Naive thymus-derived CD4-positive, alpha-beta T cell (primary cell): ENCODE data around the gene LEFTY1. TPM values are rescaled to one million over a fixed set of nuclear protein-coding genes. Genes with fewer than 3 reads are reported as not detected.

ENCODE experiments used
- ATAC-seq: fragments of 150-1000 bp; cut with Tn5 transposase; 2 replicates; pipeline ENCODE4 v1.10.0; 2021; ENCODE audit warnings: mild to moderate bottlenecking, moderate library complexity
- CTCF ChIA-PET: fragments of 350-600 bp; sonication (Branson Sonifier 250); formaldehyde crosslinking; loops from one replicate; lab custom pipeline; 2021; ENCODE audit warnings: antibody characterized with exemption; lab: Charles Lee
- POLR2A ChIA-PET: fragments of 350-600 bp; sonication (Branson Sonifier 250); formaldehyde crosslinking; loops from one replicate; lab custom pipeline; 2021; ENCODE audit warnings: antibody characterized with exemption, inconsistent platforms; lab: Charles Lee
- DNase-seq, 9 donors: peaks; one replicate each; pipeline versions ENCODE4 v3.0.0 to v3.0.0-alpha.2; 2020 to 2022; ENCODE audit warnings: mixed read lengths in 1 of 9
- H3K27ac ChIP-seq: one replicate; pipeline ENCODE4 v1.7.0; 2013; ENCODE audit warnings: mild to moderate bottlenecking, low read depth, low read length, moderate library complexity
- H3K27me3 ChIP-seq, 2 donors: one replicate each; pipeline ENCODE4 v1.7.0; 2013; ENCODE audit warnings: low read length in 2 of 2, mild to moderate bottlenecking in 2 of 2, moderate library complexity in 2 of 2; ENCODE audit not compliant: control insufficient read depth in 2 of 2, insufficient read depth in 2 of 2
- H3K36me3 ChIP-seq, 3 experiments: 1 replicate in 2 of 3; 2 replicates in 1 of 3; pipeline ENCODE4 v1.7.0; 2013; ENCODE audit warnings: low read length in 3 of 3, mild to moderate bottlenecking in 3 of 3, moderate library complexity in 1 of 3; ENCODE audit not compliant: insufficient read depth in 3 of 3, control insufficient read depth in 2 of 3
- H3K4me1 ChIP-seq, 2 donors: one replicate each; pipeline ENCODE4 v1.7.0; 2013; ENCODE audit warnings: low read length in 2 of 2, mild to moderate bottlenecking in 2 of 2, moderate library complexity in 1 of 2; ENCODE audit not compliant: control insufficient read depth in 2 of 2, insufficient read depth in 2 of 2
- H3K4me3 ChIP-seq: 2 replicates; pipeline ENCODE4 v1.7.0; 2013; ENCODE audit warnings: mild to moderate bottlenecking, low read length
- H3K9me3 ChIP-seq, 3 experiments: 1 replicate in 2 of 3; 2 replicates in 1 of 3; pipeline ENCODE4 v1.7.0; 2013; ENCODE audit warnings: low read length in 3 of 3; ENCODE audit not compliant: control insufficient read depth in 2 of 3
- H3K27ac Mint-ChIP-seq, 9 donors: one replicate each; pipeline ENCODE4 v1.8.0; 2020 to 2022; ENCODE audit warnings: mixed read lengths in 9 of 9, mild to moderate bottlenecking in 8 of 9, moderate library complexity in 5 of 9, inconsistent platforms in 2 of 9
- H3K27me3 Mint-ChIP-seq, 5 donors: one replicate each; pipeline ENCODE4 v1.8.0; 2021 to 2022; ENCODE audit warnings: mixed read lengths in 5 of 5, mild to moderate bottlenecking in 1 of 5
- H3K36me3 Mint-ChIP-seq, 5 donors: one replicate each; pipeline ENCODE4 v1.8.0; 2020 to 2022; ENCODE audit warnings: mixed read lengths in 5 of 5, mild to moderate bottlenecking in 3 of 5, inconsistent platforms in 1 of 5
- H3K4me1 Mint-ChIP-seq, 7 donors: one replicate each; pipeline ENCODE4 v1.8.0; 2020 to 2022; ENCODE audit warnings: mixed read lengths in 7 of 7, mild to moderate bottlenecking in 3 of 7, inconsistent platforms in 1 of 7
- H3K4me3 Mint-ChIP-seq, 10 donors: one replicate each; pipeline ENCODE4 v1.8.0; 2020 to 2022; ENCODE audit warnings: mild to moderate bottlenecking in 10 of 10, mixed read lengths in 10 of 10, moderate library complexity in 6 of 10, inconsistent platforms in 2 of 10
- H3K9me3 Mint-ChIP-seq, 11 donors: one replicate each; pipeline ENCODE4 v1.8.0; 2020 to 2022; ENCODE audit warnings: mixed read lengths in 11 of 11, mild to moderate bottlenecking in 4 of 11, inconsistent platforms in 1 of 11, moderate library complexity in 1 of 11
- intact Hi-C, 2 donors: fragments of 100-400 bp; cut with micrococcal nuclease; formaldehyde crosslinking; loops; one replicate each; pipeline ENCODE4 v1.15.1; 2023
- polyA plus RNA-seq, 2 donors: library from polyadenylated mRNA; unstranded; fragments of 300-500 nt; fragmentation: Illumina TruSeq; gene quantifications; one replicate each; pipeline ENCODE4 v1.2.3, GENCODE V29; 2021
- total RNA-seq, 6 experiments: library from RNA in 5 of 6; stranded (reverse) in 5 of 6; gene quantifications; 1 replicate in 5 of 6; 2 replicates in 1 of 6; pipeline ENCODE4 v1.2.3 and lab custom pipeline; 2021 to 2026

LEFTY1 gene
- total and polyA plus RNA-seq, 7 experiments from 2014 or later, result 0.84 to 0.85 TPM; not detected in 5

GRCh38 chr1:225871359-225872074 lies 17.4 kb downstream of the LEFTY1 start:
- peak; percentile 51 for ATAC-seq

GRCh38 chr1:225870911-225871310 lies 18.0 kb downstream of the LEFTY1 start:
- Histone ChIP-seq H3K9me3 (no peaks in the 10 kb centered on the region), H3K4me3 (no peak overlapping the region), H3K4me1 (peaks cover 26 to 31% of the 10 kb centered on the region in 2 donors), H3K27me3 (no peaks in the 10 kb centered on the region), H3K27ac (peak overlapping the region; percentile 37), H3K36me3 (peaks cover 43 to 97% (median 48%) of the 10 kb centered on the region in 3 experiments)
- Mint-ChIP-seq H3K9me3 (no peaks in the 10 kb centered on the region), H3K27ac (peak overlapping the region in 7 of 9 donors; percentile 3 to 73 (median 60)), H3K4me1 (peaks cover 46 to 77% (median 68%) of the 10 kb centered on the region in 7 donors), H3K4me3 (peak overlapping the region in 1 of 10 donors; percentile 25), H3K27me3 (no peaks in the 10 kb centered on the region), H3K36me3 (peaks cover 0 to 58% (median 39%) of the 10 kb centered on the region in 5 donors)
- ChIA-PET CTCF (no interaction called here), POLR2A (interaction anchor here (0.6 to 3.6 kb wide), 8 partner anchors 11 to 53 kb away, joined by 3 to 32 read pairs (median 4); partner anchors contain the start of genes PYCR2 and TMEM63A)
- DNase-seq (no peak), ATAC-seq (no peak)
- intact Hi-C loops, result no loop called here

More at GRCh38 chr1:225871359-225872074, 17.4 kb downstream of the LEFTY1 start:
- Mint-ChIP-seq H3K9me3 (no peaks in the 10 kb centered on the region), H3K27me3 (no peaks in the 10 kb centered on the region), H3K4me1 (peaks cover 45 to 77% (median 68%) of the 10 kb centered on the region in 7 donors), H3K4me3 (peak overlapping the region in 1 of 10 donors; percentile 48), H3K36me3 (peaks cover 0 to 56% (median 35%) of the 10 kb centered on the region in 5 donors), H3K27ac (peak overlapping the region in 7 of 9 donors; percentile 17 to 73 (median 61))
- POLR2A ChIA-PET, result interaction anchor here (0.5 to 3.6 kb wide), 11 partner anchors 10 to 211 kb away, joined by 3 to 32 read pairs (median 3); partner anchors contain the start of genes SRP9 and TMEM63A
- intact Hi-C loops, result no loop called here
- CTCF ChIA-PET, result no interaction called here
- peak overlapping the region; percentile 37 for H3K27ac ChIP-seq
- no peak for DNase-seq
- no peak overlapping the region for H3K4me3 ChIP-seq
- H3K9me3 ChIP-seq, result no peaks in the 10 kb centered on the region
- no peaks in the 10 kb centered on the region for H3K27me3 ChIP-seq
- H3K36me3 ChIP-seq, result peaks cover 38 to 97% (median 53%) of the 10 kb centered on the region in 3 experiments
- H3K4me1 ChIP-seq, result peaks cover 26 to 31% of the 10 kb centered on the region in 2 donors

- H3K9me3 Mint-ChIP-seq, result no peaks in the 10 kb centered on the region
- Histone ChIP-seq H3K4me1 (peaks cover 25 to 32% of the 10 kb centered on the region in 2 donors), H3K4me3 (no peak overlapping the region), H3K27ac (peak overlapping the region; percentile 51), H3K9me3 (no peaks in the 10 kb centered on the region), H3K36me3 (peaks cover 43 to 98% (median 59%) of the 10 kb centered on the region in 3 experiments), H3K27me3 (no peaks in the 10 kb centered on the region)
- ChIA-PET POLR2A (interaction anchor here (0.8 to 3.6 kb wide), 4 partner anchors 9 to 91 kb away, joined by 3 to 32 read pairs (median 3); partner anchors contain the start of genes SRP9 and TMEM63A), CTCF (no interaction called here)
- ATAC-seq (no peak), DNase-seq (no peak)
- peak overlapping the region in 3 of 10 donors; percentile 13 to 51 (median 24) for H3K4me3 Mint-ChIP-seq
- peak overlapping the region in 8 of 9 donors; percentile 53 to 90 (median 65) for H3K27ac Mint-ChIP-seq
- no peaks in the 10 kb centered on the region for H3K27me3 Mint-ChIP-seq
- H3K4me1 Mint-ChIP-seq, result peaks cover 43 to 76% (median 61%) of the 10 kb centered on the region in 7 donors
- H3K36me3 Mint-ChIP-seq, result peaks cover 3 to 60% (median 42%) of the 10 kb centered on the region in 5 donors
- intact Hi-C loops, result loop anchor here (5.0 kb wide), 1 partner anchor 91 kb away; the partner anchor contains the start of gene SRP9 (in 2 of the 2)
These were observed 20.2 kb downstream of the LEFTY1 start for GRCh38 chr1:225868631-225869330.

GRCh38 chr1:225866981-225867380 lies 22.0 kb downstream of the LEFTY1 start:
- ChIA-PET POLR2A (interaction anchor here (1.0 to 5.6 kb wide), 9 partner anchors 11 to 89 kb away, joined by 3 to 55 read pairs (median 4); partner anchors contain the start of genes SRP9 and TMEM63A), CTCF (interaction anchor here (0.6 to 1.3 kb wide), 4 partner anchors 10 to 210 kb away, joined by 3 read pairs; no protein-coding TSS in a partner anchor)
- Mint-ChIP-seq H3K4me1 (peaks cover 38 to 65% (median 51%) of the 10 kb centered on the region in 7 donors), H3K4me3 (peak overlapping the region in 9 of 10 donors; percentile 34 to 80 (median 65)), H3K27me3 (no peaks in the 10 kb centered on the region), H3K27ac (peak overlapping the region in 8 of 9 donors; percentile 55 to 92 (median 84)), H3K9me3 (no peaks in the 10 kb centered on the region), H3K36me3 (peaks cover 3 to 60% (median 38%) of the 10 kb centered on the region in 5 donors)
- intact Hi-C loops, result loop anchor here (1.0 to 5.0 kb wide), 6 partner anchors 14 to 90 kb away; partner anchors contain the start of gene SRP9 (in 2 of the 2)
- Histone ChIP-seq H3K27me3 (no peaks in the 10 kb centered on the region), H3K4me3 (no peak overlapping the region), H3K27ac (peak overlapping the region; percentile 68), H3K36me3 (peaks cover 42 to 98% (median 60%) of the 10 kb centered on the region in 3 experiments), H3K9me3 (no peaks in the 10 kb centered on the region), H3K4me1 (peaks cover 25 to 32% of the 10 kb centered on the region in 2 donors)
- DNase-seq, result no peak
- no peak for ATAC-seq

- Histone ChIP-seq H3K4me3 (no peak overlapping the region), H3K27ac (peak overlapping the region; percentile 68), H3K4me1 (peaks cover 25 to 32% of the 10 kb centered on the region in 2 donors), H3K36me3 (peaks cover 42 to 98% (median 62%) of the 10 kb centered on the region in 3 experiments), H3K9me3 (no peaks in the 10 kb centered on the region), H3K27me3 (no peaks in the 10 kb centered on the region)
- POLR2A ChIA-PET, result interaction anchor here (0.6 to 5.6 kb wide), 14 partner anchors 8 to 217 kb away, joined by 3 to 55 read pairs (median 4); partner anchors contain the start of genes SRP9 and TMEM63A
- intact Hi-C loops, result loop anchor here (1.0 to 5.0 kb wide), 6 partner anchors 15 to 89 kb away; partner anchors contain the start of gene SRP9 (in 2 of the 2)
- no peaks in the 10 kb centered on the region for H3K9me3 Mint-ChIP-seq
- H3K4me3 Mint-ChIP-seq, result peak overlapping the region; percentile 44 to 80 (median 66)
- peak; percentile 91 for ATAC-seq
- CTCF ChIA-PET, result interaction anchor here (0.6 to 1.1 kb wide), 3 partner anchors 8 to 209 kb away, joined by 3 read pairs; no protein-coding TSS in a partner anchor
- peak in 8 of 9 donors; percentile 58 to 78 (median 68) for DNase-seq
- H3K36me3 Mint-ChIP-seq, result peaks cover 3 to 59% (median 40%) of the 10 kb centered on the region in 5 donors
- no peaks in the 10 kb centered on the region for H3K27me3 Mint-ChIP-seq
- H3K4me1 Mint-ChIP-seq, result peaks cover 36 to 58% (median 51%) of the 10 kb centered on the region in 7 donors
- peak overlapping the region; percentile 68 to 94 (median 85) for H3K27ac Mint-ChIP-seq
These were observed 22.7 kb downstream of the LEFTY1 start for GRCh38 chr1:225866061-225866837.
